ENCODE measurements around the gene C19orf38.

C19orf38 gene

GRCh38 chr19:10918359-10918758, 70.1 kb downstream of the C19orf38 start:
- Histone ChIP-seq H3K27me3 (ENCODE audit: control insufficient read depth, insufficient read depth, low read length) (no peaks in the 10 kb centered on the region), H3K27ac (ENCODE audit: low read depth, low read length) (no peak overlapping the region), H3K4me1 (ENCODE audit: control insufficient read depth, insufficient read depth, low read length) (no peaks in the 10 kb centered on the region), H3K36me3 (ENCODE audit: control insufficient read depth, insufficient read depth, low read length) (peaks cover 84% of the 10 kb centered on the region), H3K4me3 (ENCODE audit: low read depth, low read length) (no peak overlapping the region), H3K9ac (ENCODE audit: low read length) (no peak overlapping the region), H3K9me3 (ENCODE audit: control insufficient read depth, insufficient read depth, low read depth, low read length) (no peaks in the 10 kb centered on the region)
